Esophagus muscularis mucosa (tissue), 3 donors: ENCODE results near the gene SOX1.

Experiments used
- CTCF ChIP-seq, 3 experiments: fragments of 200-600 bp in 2 of 3; fragments of 450-650 bp in 1 of 3; sonication (generic) in 2 of 3; IDR thresholded peaks; one replicate each; pipeline ENCODE4 v1.5.1; 2017 to 2019; ENCODE audit warnings: antibody characterized with exemption in 3 of 3, mild to moderate bottlenecking in 2 of 3, moderate library complexity in 1 of 3
- POLR2A ChIP-seq: fragments of 450-650 bp; IDR thresholded peaks from one replicate; pipeline ENCODE4 v1.6.1; 2017; ENCODE audit warnings: antibody characterized with exemption, moderate library complexity, mild to moderate bottlenecking, low read depth

GRCh38 chr13:112083971-112084370 is 17.0 kb downstream of the SOX1 start:
- no peak for TF ChIP-seq POLR2A
- no peak for TF ChIP-seq CTCF (IDR thresholded peaks at IDR 0.05)
